GM12864 (cell line): ENCODE measurements around the gene CAAP1.
"Not testable (repeated sequence)": the region's sequence is repeated elsewhere in the genome, so short reads cannot be mapped to it uniquely, and the experiment has no call there.

Experiments used
- DNase-seq: peaks from one replicate; pipeline ENCODE4 v3.0.0-alpha.2; 2011; ENCODE audit warnings: low read depth
- H3K4me3 ChIP-seq: 2 replicates; pipeline ENCODE4 v1.5.1; 2011; ENCODE audit warnings: mild to moderate bottlenecking, low read depth, low read length, control low read depth
- TF ChIP-seq, protein P1 (sequence below): IDR thresholded peaks from 2 replicates; pipeline ENCODE4 v1.5.1; 2011; ENCODE audit warnings: low read depth, mild to moderate bottlenecking, moderate library complexity, low read length, control low read depth, inconsistent platforms; ENCODE audit errors: missing control alignments

CAAP1 gene

GRCh38 chr9:26833792-26834191, 58.8 kb downstream of the CAAP1 start:
- DNase-seq, result no peak
- TF ChIP-seq, protein P1, sequence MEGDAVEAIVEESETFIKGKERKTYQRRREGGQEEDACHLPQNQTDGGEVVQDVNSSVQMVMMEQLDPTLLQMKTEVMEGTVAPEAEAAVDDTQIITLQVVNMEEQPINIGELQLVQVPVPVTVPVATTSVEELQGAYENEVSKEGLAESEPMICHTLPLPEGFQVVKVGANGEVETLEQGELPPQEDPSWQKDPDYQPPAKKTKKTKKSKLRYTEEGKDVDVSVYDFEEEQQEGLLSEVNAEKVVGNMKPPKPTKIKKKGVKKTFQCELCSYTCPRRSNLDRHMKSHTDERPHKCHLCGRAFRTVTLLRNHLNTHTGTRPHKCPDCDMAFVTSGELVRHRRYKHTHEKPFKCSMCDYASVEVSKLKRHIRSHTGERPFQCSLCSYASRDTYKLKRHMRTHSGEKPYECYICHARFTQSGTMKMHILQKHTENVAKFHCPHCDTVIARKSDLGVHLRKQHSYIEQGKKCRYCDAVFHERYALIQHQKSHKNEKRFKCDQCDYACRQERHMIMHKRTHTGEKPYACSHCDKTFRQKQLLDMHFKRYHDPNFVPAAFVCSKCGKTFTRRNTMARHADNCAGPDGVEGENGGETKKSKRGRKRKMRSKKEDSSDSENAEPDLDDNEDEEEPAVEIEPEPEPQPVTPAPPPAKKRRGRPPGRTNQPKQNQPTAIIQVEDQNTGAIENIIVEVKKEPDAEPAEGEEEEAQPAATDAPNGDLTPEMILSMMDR, result no peak
- no peak overlapping the region for H3K4me3 ChIP-seq

GRCh38 chr9:26828391-26828955, 64.1 kb downstream of the CAAP1 start:
- not testable (repeated sequence) for DNase-seq

GRCh38 chr9:26814799-26815198, 77.8 kb downstream of the CAAP1 start:
- no peak overlapping the region for H3K4me3 ChIP-seq
- TF ChIP-seq, protein P1, result no peak
- no peak for DNase-seq

More at GRCh38 chr9:26828391-26828955, 64.1 kb downstream of the CAAP1 start:
- H3K4me3 ChIP-seq, result not testable (repeated sequence)

GRCh38 chr9:26813247-26813646, 79.4 kb downstream of the CAAP1 start:
- no peak overlapping the region for H3K4me3 ChIP-seq
- TF ChIP-seq, protein P1, result no peak
- DNase-seq, result no peak

GRCh38 chr9:26812217-26812616, 80.4 kb downstream of the CAAP1 start:
- DNase-seq, result no peak

DNA sequence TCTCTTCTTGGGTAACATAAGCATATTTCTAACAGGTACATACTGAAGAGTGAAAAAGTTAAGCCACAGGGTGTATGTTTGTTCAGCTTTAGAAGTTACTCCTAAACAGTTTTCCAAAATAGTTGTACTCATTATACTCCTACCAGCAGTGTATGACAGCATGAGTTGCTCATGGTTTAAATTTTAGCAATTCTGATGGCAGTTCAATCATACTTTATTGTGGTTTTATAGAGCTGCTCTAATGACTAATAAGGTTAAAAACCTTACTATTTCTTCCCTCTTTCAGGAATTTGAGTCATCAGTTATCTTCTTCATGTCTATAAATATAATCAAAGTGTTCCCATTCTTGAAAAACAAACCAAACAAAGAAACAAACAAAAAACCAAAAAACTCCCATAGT, 81.5 kb downstream of the CAAP1 start:
- TF ChIP-seq, protein P1, result no peak
- no peak overlapping the region for H3K4me3 ChIP-seq
- no peak for DNase-seq

More at GRCh38 chr9:26812217-26812616, 80.4 kb downstream of the CAAP1 start:
- TF ChIP-seq, protein P1, result no peak
- H3K4me3 ChIP-seq, result no peak overlapping the region

DNA sequence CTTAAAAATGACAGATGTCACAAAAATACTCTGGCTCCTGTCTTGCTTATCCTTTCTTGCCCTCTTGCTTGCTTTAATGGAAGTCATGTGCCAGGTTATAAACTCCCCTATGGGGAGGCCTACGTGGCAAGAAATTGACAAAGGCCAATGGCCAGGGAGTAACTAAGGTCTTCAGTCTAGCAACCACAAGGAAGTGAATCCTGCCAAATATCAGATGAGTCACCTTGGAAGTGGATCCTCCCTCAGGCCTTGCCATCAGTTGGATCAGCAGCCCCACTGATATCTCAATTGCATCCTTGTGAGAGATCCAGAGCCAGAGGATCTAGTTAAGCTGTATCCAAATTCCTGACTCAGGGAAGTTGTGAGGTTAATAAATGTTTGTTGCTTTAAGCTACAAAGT, 82.8 kb downstream of the CAAP1 start:
- TF ChIP-seq, protein P1, result no peak
- no peak for DNase-seq
- H3K4me3 ChIP-seq, result no peak overlapping the region
